Brain pericyte (primary cell): ENCODE results near the gene CREBBP.

Source experiments
- DNase-seq: peaks from one replicate; pipeline ENCODE4 v3.0.0-alpha.2; 2012; ENCODE audit warnings: low read depth, low spot score

The CREBBP gene

GRCh38 chr16:3767333-3767986 lies 113.1 kb downstream of the CREBBP start:
- no peak for DNase-seq

- no peak for DNase-seq
Measured at GRCh38 chr16:3766177-3766576, 114.3 kb downstream of the CREBBP start.

DNA sequence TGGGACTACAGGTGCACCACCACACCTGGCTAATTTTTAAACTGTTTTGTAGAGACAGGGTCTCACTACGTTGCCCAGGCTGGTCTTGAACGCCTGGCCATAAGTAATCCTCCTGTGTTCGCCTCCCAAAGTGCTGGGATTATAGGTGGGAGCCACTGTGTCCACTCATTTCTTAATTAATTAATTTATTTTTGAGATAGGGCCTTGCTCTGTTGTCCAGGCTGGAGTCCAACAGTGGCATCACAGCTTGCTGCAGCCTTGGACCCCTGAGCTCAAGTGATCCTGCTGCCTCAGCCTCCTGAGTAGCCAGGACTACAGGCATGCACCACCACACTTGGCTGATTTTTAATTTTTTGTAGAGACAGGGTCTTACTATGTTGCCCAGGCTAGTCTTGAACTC lies 116.1 kb downstream of the CREBBP start:
- no peak for DNase-seq

DNA sequence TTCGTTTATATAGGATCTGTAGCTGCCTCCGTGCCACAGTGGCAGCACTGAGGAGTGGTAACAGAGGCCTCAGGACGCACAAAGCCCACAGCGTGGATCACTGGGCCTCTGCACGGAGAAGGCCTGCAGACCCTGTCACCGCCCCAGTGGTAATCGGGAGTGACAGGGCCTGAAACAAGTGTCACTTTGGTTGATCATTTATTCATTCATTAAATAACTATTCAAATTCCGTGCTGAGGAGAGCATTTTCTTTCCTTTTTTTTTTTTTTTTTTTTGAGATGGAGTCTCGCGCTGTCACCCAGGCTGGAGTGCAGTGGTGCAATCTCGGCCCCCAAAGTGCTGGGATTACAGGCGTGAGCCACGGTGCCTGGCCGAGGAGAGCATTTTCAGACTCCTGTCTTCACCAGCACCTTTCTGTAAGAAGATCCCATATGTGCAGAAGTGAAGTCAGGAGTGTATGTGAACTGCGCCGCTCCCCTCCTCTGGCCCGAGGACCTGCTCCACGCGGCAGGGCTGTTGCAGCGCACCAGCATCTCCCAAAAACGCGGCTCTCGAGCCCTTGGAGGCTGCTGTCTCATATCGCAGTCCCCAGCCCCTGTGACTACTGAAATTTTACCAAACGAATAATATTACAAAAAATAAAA lies 118.3 kb downstream of the CREBBP start:
- no peak for DNase-seq

GRCh38 chr16:3761375-3762106 lies 119.0 kb downstream of the CREBBP start:
- DNase-seq: no peak

DNA sequence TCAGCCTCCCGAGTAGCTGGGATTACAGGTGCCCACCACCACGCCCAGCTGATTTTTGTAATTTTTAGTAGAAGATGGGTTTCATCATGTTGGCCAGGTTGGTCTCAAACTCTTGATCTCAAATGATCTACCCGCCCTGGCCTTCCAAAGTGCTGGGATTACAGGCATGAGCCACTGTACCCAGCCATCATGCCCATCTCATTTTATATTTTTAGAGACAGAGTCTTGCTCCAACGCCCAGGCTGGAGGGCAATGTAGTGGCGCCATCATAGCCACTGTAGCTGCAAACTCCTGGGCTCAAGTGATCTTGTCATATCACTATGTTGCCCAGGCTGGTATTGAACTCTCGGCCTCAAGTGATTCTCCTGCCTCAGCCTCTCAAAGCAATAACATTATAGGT lies 120.0 kb downstream of the CREBBP start:
- no peak for DNase-seq

- no peak for DNase-seq
Measured at GRCh38 chr16:3759736-3760135, 120.8 kb downstream of the CREBBP start.

GRCh38 chr16:3756113-3756512 lies 124.4 kb downstream of the CREBBP start:
- no peak for DNase-seq

DNA sequence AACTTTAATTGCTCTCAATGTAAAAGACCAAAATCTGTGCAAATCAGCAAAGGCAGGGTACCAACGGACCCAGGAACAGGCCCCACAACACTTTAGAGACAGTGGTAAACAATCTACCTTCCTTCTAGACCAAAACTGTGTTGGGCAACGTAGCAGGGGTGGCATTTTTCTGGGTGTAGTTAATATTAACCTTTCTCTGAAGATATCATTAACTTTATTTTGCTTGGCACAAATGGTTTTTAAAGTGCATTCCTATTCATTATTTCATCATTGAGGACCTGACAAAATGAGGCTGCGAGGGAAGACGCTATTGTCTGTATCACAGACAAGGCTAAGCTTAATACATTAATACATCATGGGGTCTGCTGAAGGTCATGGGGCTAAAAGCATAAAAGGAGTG lies 125.3 kb downstream of the CREBBP start:
- DNase-seq: no peak

DNA sequence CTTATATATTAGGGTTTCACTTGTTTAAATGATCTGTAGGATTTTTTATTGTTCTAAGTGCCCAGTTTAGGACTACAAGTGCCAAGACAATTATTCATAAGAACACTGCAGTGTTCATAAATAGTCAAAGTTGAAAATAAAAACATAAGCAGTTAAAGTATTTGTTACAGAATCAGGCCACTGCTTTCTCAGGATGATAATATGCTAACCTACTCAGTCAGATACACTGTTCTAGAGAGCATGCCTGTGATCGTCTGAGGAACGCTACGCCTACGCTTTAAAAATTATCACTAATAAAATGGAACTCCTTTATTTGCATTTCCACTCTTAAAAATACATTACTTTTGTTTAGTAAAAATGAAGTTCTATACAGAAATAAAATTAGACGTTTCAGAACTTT lies 125.7 kb downstream of the CREBBP start:
- DNase-seq: no peak

GRCh38 chr16:3754081-3754703 lies 126.3 kb downstream of the CREBBP start:
- no peak for DNase-seq

GRCh38 chr16:3752984-3753383 lies 127.5 kb downstream of the CREBBP start:
- no peak for DNase-seq

DNA sequence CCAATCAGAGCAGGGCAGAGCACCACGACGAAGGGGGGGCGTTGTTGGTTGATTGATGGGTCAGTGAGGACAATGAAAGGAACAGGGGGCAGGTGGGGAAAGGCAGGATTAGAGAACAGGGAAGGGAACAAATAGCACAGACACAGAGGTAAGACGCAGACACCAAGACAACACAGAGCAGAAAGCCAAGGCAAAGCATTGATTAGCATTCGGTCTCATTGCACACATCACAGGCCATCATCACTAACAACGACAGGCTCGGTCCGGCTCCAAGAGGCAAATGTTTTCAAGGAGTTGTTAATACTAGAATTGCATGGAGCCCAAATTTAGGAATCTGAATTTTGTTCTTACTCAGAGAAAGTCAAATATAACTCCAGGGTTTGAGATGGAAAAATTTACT lies 128.6 kb downstream of the CREBBP start:
- no peak for DNase-seq

DNA sequence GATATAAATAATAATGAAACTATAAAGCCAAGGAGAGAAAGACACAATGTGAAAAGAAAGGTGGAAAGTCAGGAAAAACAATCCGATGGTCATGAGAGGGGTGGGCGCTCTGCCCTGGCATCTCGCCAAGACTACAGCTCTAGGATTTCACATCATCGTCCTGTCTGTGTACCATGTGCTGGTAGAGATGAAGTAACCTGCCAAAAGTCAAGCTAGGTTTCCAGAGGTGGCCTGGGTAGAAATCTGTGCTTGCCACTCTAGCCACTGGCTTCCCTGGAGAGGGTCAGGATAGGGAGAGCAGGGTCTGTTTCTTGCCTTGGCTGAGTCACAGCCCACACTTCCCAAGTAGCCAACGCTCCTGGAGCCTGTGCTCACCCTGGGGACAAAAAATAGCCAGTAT lies 132.2 kb downstream of the CREBBP start:
- no peak for DNase-seq

DNA sequence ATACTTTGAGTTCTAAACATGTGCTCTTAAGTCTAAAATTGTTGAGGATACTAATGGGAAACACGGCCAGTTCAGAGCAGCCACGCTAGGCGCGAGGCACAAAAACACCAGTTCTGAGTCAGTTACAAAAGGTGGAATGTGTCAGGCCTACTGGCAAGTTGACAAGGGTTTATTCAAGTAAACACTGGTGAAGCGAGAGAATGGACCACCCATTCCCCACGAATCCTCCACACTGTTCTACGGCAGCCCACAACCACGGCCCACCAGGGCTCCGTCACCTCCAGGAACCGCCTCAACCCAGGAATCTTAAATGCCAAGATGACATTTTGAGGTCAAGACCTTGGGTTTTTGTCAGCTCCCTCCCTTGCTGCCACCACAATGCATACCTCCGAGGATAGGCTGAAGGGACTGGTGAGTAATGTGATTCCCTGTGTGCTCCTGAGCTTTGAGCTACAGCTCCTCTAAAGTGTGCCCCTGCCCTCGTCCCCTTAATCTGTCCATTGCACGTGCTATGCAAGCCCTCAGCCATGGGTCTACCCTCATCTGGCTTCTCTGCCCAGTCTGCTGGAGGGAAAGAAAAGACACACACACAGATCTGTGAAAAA lies 134.7 kb downstream of the CREBBP start:
- no peak for DNase-seq

DNA sequence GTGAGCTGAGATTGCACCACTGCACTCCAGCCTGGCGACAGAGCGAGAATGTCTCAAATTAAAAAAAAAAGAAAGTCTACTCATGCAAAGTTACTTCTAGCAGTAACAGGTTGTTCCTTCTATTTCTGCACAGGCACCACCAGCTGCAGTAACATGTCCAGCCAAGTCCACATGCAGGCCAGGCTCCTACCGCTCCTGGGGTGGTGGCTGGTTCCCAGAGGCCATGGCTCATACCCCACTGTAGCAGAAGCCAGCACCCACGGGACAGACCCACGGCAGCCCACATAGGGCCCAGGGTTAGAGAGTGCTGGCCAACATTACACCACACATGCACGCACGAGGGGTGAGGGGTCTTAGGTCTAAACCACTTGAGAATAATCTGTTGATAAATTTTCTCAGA lies 136.5 kb downstream of the CREBBP start:
- DNase-seq: no peak

DNA sequence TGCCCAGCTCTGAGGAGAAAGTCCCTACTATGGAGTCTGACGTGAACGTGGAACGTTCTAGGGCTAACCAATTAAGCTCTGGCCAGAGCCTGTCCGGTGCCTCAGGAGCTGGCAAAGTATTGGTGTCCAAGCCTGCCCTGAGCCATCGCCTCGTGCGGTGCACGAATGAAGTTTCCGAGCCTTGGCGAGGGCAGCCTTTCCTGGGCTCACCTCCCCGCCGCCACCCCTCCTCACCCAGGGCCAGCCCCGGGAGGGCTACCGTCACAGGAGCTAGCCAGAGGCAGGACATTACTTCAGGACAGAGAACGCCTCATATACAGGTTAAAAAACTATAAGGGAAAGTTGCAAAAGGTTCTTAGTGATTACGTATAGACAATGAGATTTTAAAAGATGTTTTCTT lies 139.6 kb downstream of the CREBBP start:
- no peak for DNase-seq

DNA sequence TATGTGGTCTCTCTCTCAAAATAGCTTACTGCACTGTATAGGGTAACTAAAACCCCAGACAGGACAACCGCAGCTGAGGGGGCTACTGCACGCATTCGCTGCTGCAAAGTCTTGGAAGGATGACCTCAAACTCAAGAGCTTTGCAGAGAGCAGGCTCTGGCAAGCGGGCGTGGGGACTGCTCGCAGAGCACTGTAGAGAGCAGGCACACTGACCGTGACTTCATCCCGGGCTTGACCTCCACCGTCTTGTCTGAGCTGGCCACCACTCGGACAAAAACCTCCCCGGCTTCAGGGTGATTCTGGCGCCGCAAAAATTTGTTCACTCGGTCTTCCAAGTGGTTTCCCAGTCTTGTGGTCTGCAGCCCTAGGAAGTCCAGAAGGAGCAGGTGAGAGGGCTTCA lies 140.3 kb downstream of the CREBBP start:
- DNase-seq: no peak

- no peak for DNase-seq
Measured at GRCh38 chr16:3739636-3740035, 140.9 kb downstream of the CREBBP start.

DNA sequence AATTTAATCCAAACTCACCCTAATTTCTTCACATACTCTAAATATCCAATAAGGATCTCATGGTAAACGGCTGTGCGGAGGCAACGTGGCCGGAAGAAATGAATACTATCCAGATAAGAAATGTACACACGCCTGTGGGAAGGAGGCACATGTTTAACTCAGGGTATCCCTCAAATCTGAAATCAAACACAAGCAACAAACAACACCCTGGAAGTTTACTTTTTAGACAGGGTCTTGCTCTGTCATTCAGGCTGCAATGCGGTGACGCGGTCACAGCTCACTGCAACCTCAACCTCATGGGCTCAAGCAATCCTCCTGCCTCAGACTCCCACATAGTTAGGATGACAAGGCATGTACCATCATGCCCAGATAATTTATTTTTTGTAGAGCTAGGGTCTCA lies 142.0 kb downstream of the CREBBP start:
- DNase-seq: no peak

DNA sequence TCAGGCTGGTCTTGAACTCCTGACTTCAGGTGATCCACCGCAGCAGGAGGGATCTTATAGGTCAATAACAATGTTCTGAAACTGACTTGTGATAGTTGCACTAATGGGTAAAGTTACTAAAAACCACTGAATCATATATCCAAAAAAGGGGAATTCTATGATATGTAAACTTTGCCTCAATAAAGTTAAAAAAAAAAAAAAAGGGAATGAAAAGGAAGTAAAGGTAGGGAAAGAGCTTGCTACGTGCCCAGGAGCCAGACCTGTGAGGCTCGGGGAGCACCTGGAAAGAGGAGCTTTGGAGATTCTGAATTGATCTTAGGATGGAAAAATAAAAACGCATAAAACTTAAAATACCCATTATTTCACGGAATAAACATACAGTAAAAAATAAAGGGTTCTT lies 142.4 kb downstream of the CREBBP start:
- no peak for DNase-seq

GRCh38 chr16:3737181-3737580 lies 143.3 kb downstream of the CREBBP start:
- no peak for DNase-seq
